Gastroesophageal sphincter (tissue), 4 donors: Measurements from ENCODE around the gene PCDHA2. TPM values are rescaled to one million over a fixed set of nuclear protein-coding genes. Genes with fewer than 3 reads are reported as not detected.
"Not testable (repeated sequence)": the region's sequence is repeated elsewhere in the genome, so short reads cannot be mapped to it uniquely, and the experiment has no call there.

Experiments used
- ATAC-seq: fragments of 150-250 bp; one replicate; pipeline ENCODE4 v1.9.1; 2016; ENCODE audit warnings: mild to moderate bottlenecking, moderate library complexity
- H3K27ac ChIP-seq, 4 donors: fragments of 200-600 bp; sonication (generic) in 3 of 4; 1 replicate in 3 of 4; 2 replicates in 1 of 4; pipeline ENCODE4 v1.5.1; 2016 to 2019
- H3K27me3 ChIP-seq: fragments of 200-600 bp; sonication (generic); one replicate; pipeline ENCODE4 v1.5.1; 2019
- H3K36me3 ChIP-seq, 2 donors: fragments of 200-600 bp; sonication (generic); one replicate each; pipeline ENCODE4 v1.5.1; 2019; ENCODE audit warnings: control low read depth in 1 of 2
- H3K4me1 ChIP-seq, 3 donors: fragments of 200-600 bp; sonication (generic); 1 replicate in 2 of 3; 2 replicates in 1 of 3; pipeline ENCODE4 v1.5.1; 2016 to 2019; ENCODE audit warnings: control low read depth in 2 of 3
- H3K4me3 ChIP-seq, 2 donors: fragments of 200-600 bp; sonication (generic); one replicate each; pipeline ENCODE4 v1.5.1; 2019; ENCODE audit warnings: mild to moderate bottlenecking in 1 of 2, moderate library complexity in 1 of 2
- H3K9me3 ChIP-seq, 3 donors: fragments of 200-600 bp; sonication (generic); one replicate each; pipeline ENCODE4 v1.5.1; 2017 to 2019; ENCODE audit warnings: control low read depth in 2 of 3
- EP300 ChIP-seq: sonication (generic); formaldehyde crosslinking; IDR thresholded peaks from one replicate; pipeline ENCODE4 v1.6.1; 2017; ENCODE audit warnings: antibody characterized with exemption, mild to moderate bottlenecking
- POLR2A ChIP-seq, 2 donors: fragments of 450-650 bp; IDR thresholded peaks; one replicate each; pipeline ENCODE4 v1.6.1; 2017; ENCODE audit warnings: antibody characterized with exemption in 2 of 2, mild to moderate bottlenecking in 2 of 2, moderate library complexity in 1 of 2
- POLR2AphosphoS5 ChIP-seq: sonication (generic); formaldehyde crosslinking; IDR thresholded peaks from one replicate; pipeline ENCODE4 v1.6.1; 2017; ENCODE audit warnings: antibody characterized with exemption
- WGBS, 2 donors: methylation state at CpG; one replicate each; pipeline ENCODE4 v1.1.5; 2018; ENCODE audit warnings: low coverage in 1 of 2; 5-methylcytosine and 5-hydroxymethylcytosine counted together
- total RNA-seq, 4 donors: library from RNA; depleted of rRNA; stranded (reverse); fragments of >200 nt; gene quantifications; one replicate each; pipeline ENCODE4 v1.1.0, GENCODE V29; 2016
- TF ChIP-seq, protein P1 (sequence below), 4 experiments: fragments of 200-600 bp in 2 of 4; fragments of 450-650 bp in 2 of 4; sonication (generic) in 1 of 4; IDR thresholded peaks; one replicate each; pipeline ENCODE4 v1.5.1; 2017 to 2019; ENCODE audit warnings: antibody characterized with exemption in 4 of 4, mild to moderate bottlenecking in 2 of 4, moderate library complexity in 2 of 4

The PCDHA2 gene
- total RNA-seq, 4 donors from 2014 or later, result 0.19 to 0.27 TPM; not detected in 2

DNA sequence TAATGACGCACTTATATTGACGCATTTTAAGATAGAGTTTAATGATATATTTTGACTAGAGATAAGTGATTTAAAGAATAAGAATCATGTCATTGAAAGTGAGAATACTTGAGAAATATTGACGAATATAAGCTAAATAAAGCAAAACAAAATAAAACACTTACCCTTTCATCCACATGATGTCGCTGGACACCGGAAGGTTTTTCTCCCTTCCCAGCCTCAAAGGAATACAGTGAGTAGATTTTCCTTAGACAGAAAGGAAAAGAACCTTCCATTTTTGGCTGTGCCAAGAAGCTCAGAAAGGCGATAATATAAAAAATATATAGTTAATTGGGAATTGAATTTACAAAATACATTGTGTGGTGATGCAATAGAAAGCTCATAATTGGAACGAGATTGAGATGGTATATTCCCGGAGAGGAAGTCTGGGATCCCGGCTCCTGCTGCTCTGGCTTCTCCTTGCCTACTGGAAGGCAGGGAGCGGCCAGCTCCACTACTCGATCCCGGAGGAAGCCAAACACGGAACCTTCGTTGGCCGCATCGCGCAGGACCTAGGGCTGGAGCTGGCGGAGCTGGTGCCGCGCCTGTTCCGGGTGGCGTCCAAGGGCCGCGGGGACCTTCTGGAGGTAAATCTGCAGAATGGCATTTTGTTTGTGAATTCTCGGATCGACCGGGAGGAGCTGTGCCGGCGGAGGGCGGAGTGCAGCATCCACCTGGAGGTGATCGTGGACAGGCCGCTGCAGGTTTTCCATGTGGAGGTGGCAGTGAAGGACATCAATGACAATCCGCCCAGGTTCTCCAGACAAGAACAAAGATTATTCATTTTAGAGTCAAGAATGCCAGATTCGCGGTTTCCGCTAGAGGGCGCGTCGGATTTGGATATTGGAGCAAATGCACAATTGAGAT is 27.0 kb downstream of the PCDHA2 start, which contains the start of gene PCDHA5:
Gene PCDHA5, plus strand, starts transcription at position 239 of the 906 bp plus-strand sequence.
- no peak for ATAC-seq
- Histone ChIP-seq H3K4me1 (no peaks in the 10 kb centered on the region), H3K27ac (no peak within 1 kb of the TSS), H3K27me3 (peaks cover 39% of the 10 kb centered on the region), H3K4me3 (peak within 1 kb of the TSS in 1 of 2 donors; percentile 7), H3K36me3 (no peaks in the 10 kb centered on the region), H3K9me3 (peaks cover 0 to 28% (median 0%) of the 10 kb centered on the region in 3 donors)
- 12 to 21% methylated on average over 13 to 30 of the region's 39 CpGs for WGBS, 2 donors
- TF ChIP-seq, protein P1, sequence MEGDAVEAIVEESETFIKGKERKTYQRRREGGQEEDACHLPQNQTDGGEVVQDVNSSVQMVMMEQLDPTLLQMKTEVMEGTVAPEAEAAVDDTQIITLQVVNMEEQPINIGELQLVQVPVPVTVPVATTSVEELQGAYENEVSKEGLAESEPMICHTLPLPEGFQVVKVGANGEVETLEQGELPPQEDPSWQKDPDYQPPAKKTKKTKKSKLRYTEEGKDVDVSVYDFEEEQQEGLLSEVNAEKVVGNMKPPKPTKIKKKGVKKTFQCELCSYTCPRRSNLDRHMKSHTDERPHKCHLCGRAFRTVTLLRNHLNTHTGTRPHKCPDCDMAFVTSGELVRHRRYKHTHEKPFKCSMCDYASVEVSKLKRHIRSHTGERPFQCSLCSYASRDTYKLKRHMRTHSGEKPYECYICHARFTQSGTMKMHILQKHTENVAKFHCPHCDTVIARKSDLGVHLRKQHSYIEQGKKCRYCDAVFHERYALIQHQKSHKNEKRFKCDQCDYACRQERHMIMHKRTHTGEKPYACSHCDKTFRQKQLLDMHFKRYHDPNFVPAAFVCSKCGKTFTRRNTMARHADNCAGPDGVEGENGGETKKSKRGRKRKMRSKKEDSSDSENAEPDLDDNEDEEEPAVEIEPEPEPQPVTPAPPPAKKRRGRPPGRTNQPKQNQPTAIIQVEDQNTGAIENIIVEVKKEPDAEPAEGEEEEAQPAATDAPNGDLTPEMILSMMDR (IDR thresholded peaks at IDR 0.05), result peak in 1 of 4 experiments; percentile 46
- TF ChIP-seq POLR2AphosphoS5, result no peak

DNA sequence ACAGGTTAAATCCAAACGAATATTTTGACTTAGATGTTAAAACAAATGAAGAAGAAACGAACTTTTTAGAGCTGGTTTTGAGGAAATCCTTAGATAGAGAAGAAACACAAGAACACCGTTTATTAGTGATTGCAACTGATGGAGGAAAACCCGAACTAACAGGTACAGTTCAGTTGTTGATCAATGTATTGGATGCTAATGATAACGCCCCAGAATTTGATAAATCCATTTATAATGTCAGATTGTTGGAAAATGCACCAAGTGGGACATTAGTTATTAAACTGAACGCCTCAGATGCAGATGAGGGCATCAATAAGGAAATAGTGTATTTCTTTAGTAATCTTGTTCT is 27.6 kb downstream of the PCDHA2 start:
- ATAC-seq, result no peak

DNA sequence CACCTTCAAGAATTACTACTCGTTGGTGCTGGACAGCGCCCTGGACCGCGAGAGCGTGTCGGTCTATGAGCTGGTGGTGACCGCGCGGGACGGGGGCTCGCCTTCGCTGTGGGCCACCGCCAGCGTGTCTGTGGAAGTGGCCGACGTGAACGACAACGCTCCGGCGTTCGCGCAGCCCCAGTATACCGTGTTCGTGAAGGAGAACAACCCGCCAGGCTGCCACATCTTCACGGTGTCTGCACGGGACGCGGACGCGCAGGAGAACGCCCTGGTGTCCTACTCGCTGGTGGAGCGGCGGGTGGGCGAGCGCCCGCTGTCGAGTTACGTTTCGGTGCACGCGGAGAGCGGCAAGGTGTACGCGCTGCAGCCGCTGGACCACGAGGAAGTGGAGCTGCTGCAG is 28.3 kb downstream of the PCDHA2 start:
- peaks cover 0 to 32% (median 0%) of the 10 kb centered on the region in 3 donors for H3K9me3 ChIP-seq
- not testable (repeated sequence) for H3K4me3 ChIP-seq, H3K4me1 ChIP-seq, H3K27ac ChIP-seq, H3K36me3 ChIP-seq, ATAC-seq
- WGBS, 2 donors, result no CpG with 5 or more reads among the region's 48 CpGs
- peaks cover 50% of the 10 kb centered on the region for H3K27me3 ChIP-seq

More for the DNA sequence above, 27.6 kb downstream of the PCDHA2 start:
- H3K27me3 ChIP-seq, result peaks cover 43% of the 10 kb centered on the region
- 21 to 25% methylated on average over 6 of the region's 6 CpGs for WGBS, 2 donors
- no peak overlapping the region for H3K27ac ChIP-seq
- peaks cover 0 to 25% (median 0%) of the 10 kb centered on the region in 3 donors for H3K9me3 ChIP-seq
- TF ChIP-seq POLR2AphosphoS5 (no peak), POLR2A (IDR thresholded peaks at IDR 0.05) (no peak), EP300 (no peak)
- TF ChIP-seq, protein P1 (IDR thresholded peaks at IDR 0.05), result no peak
- no peaks in the 10 kb centered on the region for H3K4me1 ChIP-seq
- no peak overlapping the region for H3K4me3 ChIP-seq
- H3K36me3 ChIP-seq, result no peaks in the 10 kb centered on the region

DNA sequence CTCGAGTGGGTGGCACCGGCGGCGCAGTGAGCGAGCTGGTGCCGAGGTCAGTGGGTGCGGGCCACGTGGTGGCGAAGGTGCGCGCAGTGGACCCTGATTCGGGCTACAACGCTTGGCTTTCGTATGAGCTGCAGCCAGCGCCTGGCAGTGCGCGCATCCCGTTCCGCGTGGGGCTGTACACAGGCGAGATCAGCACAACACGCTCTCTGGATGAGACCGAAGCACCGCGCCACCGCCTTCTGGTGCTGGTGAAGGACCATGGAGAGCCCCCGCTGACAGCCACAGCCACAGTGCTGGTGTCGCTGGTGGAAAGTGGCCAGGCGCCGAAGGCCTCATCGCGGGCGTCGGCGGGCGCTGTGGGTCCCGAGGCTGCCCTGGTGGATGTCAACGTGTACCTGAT is 28.8 kb downstream of the PCDHA2 start:
- no peak overlapping the region for H3K4me3 ChIP-seq
- WGBS, 2 donors, result no CpG with 5 or more reads among the region's 38 CpGs
- H3K27ac ChIP-seq, result no peak overlapping the region
- H3K9me3 ChIP-seq, result peaks cover 0 to 37% (median 0%) of the 10 kb centered on the region in 3 donors
- H3K36me3 ChIP-seq, result no peaks in the 10 kb centered on the region
- no peak for ATAC-seq
- H3K27me3 ChIP-seq, result peaks cover 55% of the 10 kb centered on the region
- H3K4me1 ChIP-seq, result no peaks in the 10 kb centered on the region
- TF ChIP-seq POLR2AphosphoS5 (no peak), EP300 (no peak), POLR2A (IDR thresholded peaks at IDR 0.05) (no peak)
- TF ChIP-seq, protein P1 (IDR thresholded peaks at IDR 0.05), result no peak

DNA sequence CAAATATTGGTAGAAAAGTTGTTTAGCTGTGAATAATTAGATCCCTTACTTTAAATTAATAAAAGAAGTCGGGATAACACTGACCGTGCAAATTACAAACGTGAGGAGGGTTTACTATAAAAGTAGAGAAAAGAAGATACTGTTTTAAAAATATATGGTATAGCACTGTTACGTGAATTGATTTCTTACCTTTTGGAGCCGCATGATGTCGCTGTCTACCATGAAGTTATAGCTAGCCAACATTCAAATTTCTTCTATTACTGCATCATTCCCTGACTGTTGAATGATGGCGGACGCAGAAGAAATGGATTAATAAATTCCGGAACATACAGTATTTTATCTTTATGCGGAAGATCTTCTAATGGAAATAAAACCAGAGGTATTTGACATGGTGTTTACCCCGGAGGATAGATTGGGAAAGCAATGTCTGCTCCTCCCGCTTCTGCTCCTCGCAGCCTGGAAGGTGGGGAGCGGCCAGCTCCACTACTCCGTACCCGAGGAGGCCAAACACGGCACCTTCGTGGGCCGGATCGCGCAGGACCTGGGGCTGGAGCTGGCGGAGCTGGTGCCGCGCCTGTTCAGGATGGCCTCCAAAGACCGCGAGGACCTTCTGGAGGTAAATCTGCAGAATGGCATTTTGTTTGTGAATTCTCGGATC is 33.2 kb downstream of the PCDHA2 start, which contains the start of gene PCDHA6:
Gene PCDHA6, plus strand, starts transcription at position 257 of the 658 bp plus-strand sequence. Its CDS starts 132 bp downstream, at position 389.
- Histone ChIP-seq H3K27ac (no peak within 1 kb of the TSS), H3K9me3 (peaks cover 0 to 55% (median 0%) of the 10 kb centered on the region in 3 donors), H3K4me3 (no peak within 1 kb of the TSS), H3K27me3 (peaks cover 78% of the 10 kb centered on the region), H3K36me3 (no peaks in the 10 kb centered on the region), H3K4me1 (no peaks in the 10 kb centered on the region)
- no peak for TF ChIP-seq POLR2A (IDR thresholded peaks at IDR 0.05)
- TF ChIP-seq, protein P1 (IDR thresholded peaks at IDR 0.05), result no peak
- no peak for TF ChIP-seq POLR2AphosphoS5
- TF ChIP-seq EP300, result no peak
- 10 to 17% methylated on average over 11 to 12 of the region's 27 CpGs for WGBS, 2 donors
- no peak for ATAC-seq
